Heart left ventricle (tissue), 16 donors: ENCODE measurements around the gene SIKE1. TPM values are rescaled to one million over a fixed set of nuclear protein-coding genes. Genes with fewer than 3 reads are reported as not detected.
"Not testable (repeated sequence)": the region's sequence is repeated elsewhere in the genome, so short reads cannot be mapped to it uniquely, and the experiment has no call there.

Source experiments
- ATAC-seq, 4 donors: fragments of 200-7000 bp; cut with Tn5 transposase; one replicate each; pipeline ENCODE4 v1.9.1; 2020 to 2022; ENCODE audit warnings: moderate library complexity in 4 of 4, mild to moderate bottlenecking in 3 of 4, moderate number of reproducible peaks in 1 of 4
- DNase-seq, 5 donors: peaks; one replicate each; pipeline ENCODE4 v3.0.0-alpha.2; 2020
- H3K27ac ChIP-seq, 12 donors: fragments of 200-600 bp; sonication (generic) in 4 of 12; one replicate each; pipeline versions ENCODE4 v1.5.0 to v1.8.0; 2016 to 2022; ENCODE audit warnings: mild to moderate bottlenecking in 2 of 12
- H3K27me3 ChIP-seq, 9 donors: fragments of 200-600 bp; sonication (generic) in 2 of 9; one replicate each; pipeline versions ENCODE4 v1.5.1 to v1.8.0; 2016 to 2022; ENCODE audit warnings: mild to moderate bottlenecking in 3 of 9
- H3K36me3 ChIP-seq, 9 donors: fragments of 200-600 bp; sonication (generic) in 2 of 9; one replicate each; pipeline versions ENCODE4 v1.5.0 to v1.8.0; 2018 to 2022; ENCODE audit warnings: mild to moderate bottlenecking in 2 of 9
- H3K4me1 ChIP-seq, 12 donors: fragments of 200-600 bp; sonication (generic) in 4 of 12; one replicate each; pipeline versions ENCODE4 v1.5.0 to v1.8.0; 2016 to 2022; ENCODE audit warnings: mild to moderate bottlenecking in 3 of 12
- H3K4me3 ChIP-seq, 12 donors: fragments of 200-600 bp; sonication (generic) in 4 of 12; one replicate each; pipeline versions ENCODE4 v1.5.0 to v1.8.0; 2017 to 2022; ENCODE audit warnings: mild to moderate bottlenecking in 9 of 12, moderate library complexity in 4 of 12
- H3K9me3 ChIP-seq, 12 donors: fragments of 200-600 bp; sonication (generic) in 4 of 12; one replicate each; pipeline versions ENCODE4 v1.5.0 to v1.8.0; 2016 to 2022; ENCODE audit warnings: mild to moderate bottlenecking in 1 of 12
- POLR2A ChIP-seq, 2 donors: fragments of 450-650 bp; IDR thresholded peaks; one replicate each; pipeline ENCODE4 v1.6.1; 2017; ENCODE audit warnings: antibody characterized with exemption in 2 of 2, mild to moderate bottlenecking in 2 of 2, moderate library complexity in 2 of 2
- WGBS, 4 donors: extraction: QIAGEN DNeasy Blood & Tissue Kit in 2 of 4; methylation state at CpG; one replicate each; pipeline versions ENCODE4 v1.1.5 to v1.1.7; 2013 to 2018; 5-methylcytosine and 5-hydroxymethylcytosine counted together
- intact Hi-C, 10 donors: fragments of 100-400 bp; cut with DNase I; formaldehyde crosslinking; loops; one replicate each; pipeline versions ENCODE4 v1.11.1 to v1.14.2; 2022
- polyA plus RNA-seq, 2 donors: library from polyadenylated mRNA; stranded (reverse); fragments of 200-250 nt; gene quantifications; one replicate each; pipeline ENCODE4 v1.2.3, GENCODE V29; 2013
- total RNA-seq, 9 donors: library from RNA; depleted of rRNA in 2 of 9; stranded (reverse); fragments of >200 nt in 2 of 9; fragmentation: NEBNext Ultra II Directional in 3 of 9; extraction: Animal tissue kit (Norgen Biotek cat#: 25700) in 3 of 9; gene quantifications; one replicate each; pipeline versions ENCODE4 v1.1.0 to v1.2.4, GENCODE V29; 2016 to 2023
- TF ChIP-seq, protein P1 (sequence below), 12 donors: fragments of 200-600 bp; sonication (generic) in 4 of 12; IDR thresholded peaks; one replicate each; pipeline versions ENCODE4 v1.5.0 to v1.8.0; 2018 to 2022; ENCODE audit warnings: antibody characterized with exemption in 12 of 12, mild to moderate bottlenecking in 5 of 12
- donor health status: ischemic (EF 13 %, LVEDD 7.1; RV severe dilation, severe dysfunction).
- donor health status: healthy with polysubstance abuse.
- donor health status: DM: no; HTN: yes; CAD: no.
- donor health status: DM: no; HTN: no; CAD: no.
- donor health status: ischemic (EF 25% LVEDD 6.9; RV normal size, moderate dysfunction).
- donor health status: ischemic (EF 25% LVEDD 5.7; RV mildly dilated, moderate dysfunction).
- donor health status: healthy.
- donor health status: DM: yes; HTN: yes; CAD: no.
- donor health status: ischemic (EF 35%, LVEDD 5.7; RV mildly dilated, moderate dysfunction).
- donor health status: nonischemic (EF 11% LVEDD 7.7; RV severe dilation, severe dysfunction).
- donor health status: DM: yes; HTN: yes; CAD: no.
- donor health status: PGD.
- donor health status: ischemic (EF 29% LVEDD 5.4; RV normal size, mild dysfunction).
- donor health status: nonischemic (EF 23%, LVEDD 6.1; RV moderate dilation, normal function).

Gene SIKE1
- total and polyA plus RNA-seq, 11 donors: 20.4 to 41.7 (median 29.0) TPM

- no peaks in the 10 kb centered on the region for H3K4me1 ChIP-seq
- DNase-seq (no peak), ATAC-seq (no peak)
- H3K27me3 ChIP-seq: peaks cover 0 to 23% (median 0%) of the 10 kb centered on the region in 9 donors
- no peak overlapping the region for H3K27ac ChIP-seq
- H3K4me3 ChIP-seq: no peak overlapping the region
- H3K9me3 ChIP-seq: no peaks in the 10 kb centered on the region
- H3K36me3 ChIP-seq: no peaks in the 10 kb centered on the region
- intact Hi-C loops: no loop called here
- TF ChIP-seq, protein P1, sequence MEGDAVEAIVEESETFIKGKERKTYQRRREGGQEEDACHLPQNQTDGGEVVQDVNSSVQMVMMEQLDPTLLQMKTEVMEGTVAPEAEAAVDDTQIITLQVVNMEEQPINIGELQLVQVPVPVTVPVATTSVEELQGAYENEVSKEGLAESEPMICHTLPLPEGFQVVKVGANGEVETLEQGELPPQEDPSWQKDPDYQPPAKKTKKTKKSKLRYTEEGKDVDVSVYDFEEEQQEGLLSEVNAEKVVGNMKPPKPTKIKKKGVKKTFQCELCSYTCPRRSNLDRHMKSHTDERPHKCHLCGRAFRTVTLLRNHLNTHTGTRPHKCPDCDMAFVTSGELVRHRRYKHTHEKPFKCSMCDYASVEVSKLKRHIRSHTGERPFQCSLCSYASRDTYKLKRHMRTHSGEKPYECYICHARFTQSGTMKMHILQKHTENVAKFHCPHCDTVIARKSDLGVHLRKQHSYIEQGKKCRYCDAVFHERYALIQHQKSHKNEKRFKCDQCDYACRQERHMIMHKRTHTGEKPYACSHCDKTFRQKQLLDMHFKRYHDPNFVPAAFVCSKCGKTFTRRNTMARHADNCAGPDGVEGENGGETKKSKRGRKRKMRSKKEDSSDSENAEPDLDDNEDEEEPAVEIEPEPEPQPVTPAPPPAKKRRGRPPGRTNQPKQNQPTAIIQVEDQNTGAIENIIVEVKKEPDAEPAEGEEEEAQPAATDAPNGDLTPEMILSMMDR (IDR thresholded peaks at IDR 0.05): no peak
- no peak for TF ChIP-seq POLR2A (IDR thresholded peaks at IDR 0.05)
- WGBS, 4 donors: 81 to 88% (median 84%) methylated on average over 2 of the region's 2 CpGs
Measured at GRCh38 chr1:114794038-114794437, 13.6 kb upstream of the SIKE1 start.

DNA sequence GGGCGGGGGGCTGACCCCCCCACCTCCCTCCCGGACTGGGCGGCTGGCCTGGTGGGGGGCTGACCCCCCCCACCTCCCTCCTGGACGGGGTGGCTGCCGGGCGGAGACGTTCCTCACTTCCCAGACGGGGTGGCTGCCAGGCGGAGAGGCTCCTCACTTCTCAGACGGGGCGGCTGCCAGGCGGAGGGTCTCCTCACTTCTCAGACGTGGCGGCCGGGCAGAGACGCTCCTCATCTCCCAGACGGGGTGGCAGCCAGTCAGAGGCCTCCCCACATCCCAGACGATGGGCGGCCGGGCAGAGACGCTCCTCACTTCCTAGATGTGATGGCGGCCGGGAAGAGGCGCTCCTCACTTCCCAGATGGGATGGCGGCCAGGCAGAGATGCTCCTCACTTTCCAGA is 10.1 kb upstream of the SIKE1 start:
- Histone ChIP-seq H3K27me3 (peaks cover 0 to 18% (median 0%) of the 10 kb centered on the region in 9 donors), H3K9me3 (peaks cover 0 to 13% (median 0%) of the 10 kb centered on the region in 12 donors)
- WGBS, 4 donors: 80 to 92% (median 88%) methylated on average over 1 to 25 of the region's 25 CpGs; no CpG with 5 or more reads in 1 of the 4 donors
- DNase-seq, H3K27ac ChIP-seq, H3K36me3 ChIP-seq, H3K4me1 ChIP-seq, ATAC-seq, H3K4me3 ChIP-seq, intact Hi-C loops: not testable (repeated sequence)

DNA sequence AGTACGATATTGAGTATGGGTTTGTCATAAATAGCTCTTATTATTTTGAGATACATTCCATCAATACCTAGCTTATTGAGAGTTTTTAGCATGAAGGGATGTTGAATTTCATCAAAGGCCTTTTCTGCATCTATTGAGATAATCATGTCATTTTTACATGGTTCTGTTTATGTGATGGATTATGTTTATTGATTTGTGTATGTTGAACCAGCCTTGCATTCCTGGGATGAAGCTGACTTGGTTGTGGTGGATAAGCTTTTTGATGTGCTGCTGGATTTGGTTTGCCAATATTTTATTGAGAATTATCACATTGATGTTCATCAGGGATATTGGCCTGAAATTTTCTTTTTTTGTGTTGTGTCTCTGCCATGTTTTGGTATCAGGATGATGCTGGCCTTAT is 6.0 kb upstream of the SIKE1 start:
- not testable (repeated sequence) for H3K4me3 ChIP-seq
- 78 to 96% (median 88%) methylated on average over 1 of the region's 1 CpG for WGBS, 4 donors

GRCh38 chr1:114782476-114782875 is 2.0 kb upstream of the SIKE1 start:
- ATAC-seq (no peak), DNase-seq (no peak)
- Histone ChIP-seq H3K4me1 (peaks cover 0 to 16% (median 12%) of the 10 kb centered on the region in 12 donors), H3K4me3 (no peak overlapping the region), H3K27me3 (peaks cover 0 to 8% (median 0%) of the 10 kb centered on the region in 9 donors), H3K27ac (no peak overlapping the region), H3K9me3 (peaks cover 0 to 14% (median 0%) of the 10 kb centered on the region in 12 donors), H3K36me3 (peaks cover 0 to 18% (median 14%) of the 10 kb centered on the region in 9 donors)
- TF ChIP-seq, protein P1 (IDR thresholded peaks at IDR 0.05): no peak
- no peak for TF ChIP-seq POLR2A (IDR thresholded peaks at IDR 0.05)
- intact Hi-C loops: no loop called here
- 79 to 82% (median 81%) methylated on average over 5 of the region's 5 CpGs for WGBS, 4 donors

More for the DNA sequence above, 6.0 kb upstream of the SIKE1 start:
- H3K36me3 ChIP-seq, ATAC-seq, H3K27me3 ChIP-seq, intact Hi-C loops, H3K27ac ChIP-seq, DNase-seq, H3K4me1 ChIP-seq: not testable (repeated sequence)
- peaks cover 0 to 14% (median 0%) of the 10 kb centered on the region in 12 donors for H3K9me3 ChIP-seq

- TF ChIP-seq, protein P1 (IDR thresholded peaks at IDR 0.05): no peak
- no peak for TF ChIP-seq POLR2A (IDR thresholded peaks at IDR 0.05)
- H3K4me3 ChIP-seq: peak overlapping the region; percentile 54 to 98 (median 79)
- peaks cover 0 to 16% (median 12%) of the 10 kb centered on the region in 12 donors for H3K4me1 ChIP-seq
- DNase-seq (no peak), ATAC-seq (no peak)
- intact Hi-C loops: loop anchor here in 1 of 10 donors (1.0 to 2.0 kb wide), 2 partner anchors 21 to 63 kb away; partner anchors contain the start of gene NRAS
- H3K27ac ChIP-seq: peak overlapping the region in 11 of 12 donors; percentile 82 to 92 (median 90)
- H3K9me3 ChIP-seq: no peaks in the 10 kb centered on the region
- H3K36me3 ChIP-seq: peaks cover 0 to 42% (median 37%) of the 10 kb centered on the region in 9 donors
- no peaks in the 10 kb centered on the region for H3K27me3 ChIP-seq
Measured at GRCh38 chr1:114779722-114780121, 763 bp downstream of the SIKE1 start.

DNA sequence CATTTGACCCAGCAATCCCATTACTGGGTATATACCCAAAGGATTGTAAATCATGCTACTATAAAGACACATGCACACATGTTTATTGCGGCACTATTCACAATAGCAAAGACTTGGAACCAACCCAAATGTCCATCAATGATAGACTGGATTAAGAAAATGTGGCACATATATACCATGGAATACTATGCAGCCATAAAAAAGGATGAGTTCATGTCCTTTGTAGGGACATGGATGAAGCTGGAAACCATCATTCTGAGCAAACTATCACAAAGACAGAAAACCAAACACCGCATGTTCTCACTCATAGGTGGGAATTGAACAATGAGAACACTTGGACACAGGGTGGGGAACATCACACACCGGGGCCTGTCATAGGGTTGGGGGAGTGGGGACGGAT is 3.8 kb downstream of the SIKE1 start:
- H3K9me3 ChIP-seq, H3K27me3 ChIP-seq, H3K4me3 ChIP-seq, intact Hi-C loops, ATAC-seq, DNase-seq, H3K27ac ChIP-seq: not testable (repeated sequence)
- Histone ChIP-seq H3K36me3 (peaks cover 0 to 72% (median 66%) of the 10 kb centered on the region in 9 donors), H3K4me1 (peaks cover 0 to 16% (median 12%) of the 10 kb centered on the region in 12 donors)
- 95 to 98% (median 97%) methylated on average over 4 of the region's 4 CpGs for WGBS, 4 donors
